Cardiac fibroblast (primary cell): ENCODE data around the gene STEAP1B.

Experiments used
- DNase-seq, 2 donors: peaks; one replicate each; pipeline versions ENCODE4 v3.0.0 to v3.0.0-alpha.2; 2010; ENCODE audit warnings: low read depth in 2 of 2
- H3K4me3 ChIP-seq, 2 donors: replicated peaks in 1 of 2; 1 replicate in 1 of 2; 2 replicates in 1 of 2; pipeline ENCODE4 v1.5.1; 2011; ENCODE audit warnings: low read depth in 2 of 2, low read length in 2 of 2, mild to moderate bottlenecking in 2 of 2, moderate library complexity in 1 of 2
- CTCF ChIP-seq: IDR thresholded peaks from one replicate; pipeline ENCODE4 v1.5.1; 2011; ENCODE audit warnings: low read depth, mild to moderate bottlenecking, low read length, inconsistent platforms

STEAP1B gene

GRCh38 chr7:22378199-22378980 lies 121.6 kb downstream of the STEAP1B start:
- TF ChIP-seq CTCF = no peak

GRCh38 chr7:22377703-22378102 lies 122.3 kb downstream of the STEAP1B start:
- DNase-seq = no peak
- TF ChIP-seq CTCF = no peak
- H3K4me3 ChIP-seq = no peak overlapping the region

More at GRCh38 chr7:22378199-22378980, 121.6 kb downstream of the STEAP1B start:
- DNase-seq = no peak
- no peak overlapping the region for H3K4me3 ChIP-seq

- TF ChIP-seq CTCF = no peak
- DNase-seq = peak in 1 of 2 donors; percentile 31
- H3K4me3 ChIP-seq = no peak overlapping the region
Observed at GRCh38 chr7:22375359-22376048, 124.5 kb downstream of the STEAP1B start.

- DNase-seq = no peak
- TF ChIP-seq CTCF = no peak
- no peak overlapping the region for H3K4me3 ChIP-seq
Observed at GRCh38 chr7:22373911-22374310, 126.1 kb downstream of the STEAP1B start.

GRCh38 chr7:22373388-22373787 lies 126.6 kb downstream of the STEAP1B start:
- no peak overlapping the region for H3K4me3 ChIP-seq
- TF ChIP-seq CTCF = no peak
- DNase-seq = no peak

- no peak for DNase-seq
- no peak for TF ChIP-seq CTCF
Observed at GRCh38 chr7:22372863-22373262, 127.1 kb downstream of the STEAP1B start.

More at GRCh38 chr7:22372863-22373262, 127.1 kb downstream of the STEAP1B start:
- no peak overlapping the region for H3K4me3 ChIP-seq
